Gastroesophageal sphincter (tissue), 4 donors: ENCODE results near the gene SLC1A3. TPM values are rescaled to one million over a fixed set of nuclear protein-coding genes. Genes with fewer than 3 reads are reported as not detected.

Experiments
- ATAC-seq: fragments of 150-250 bp; one replicate; pipeline ENCODE4 v1.9.1; 2016; ENCODE audit warnings: mild to moderate bottlenecking, moderate library complexity
- H3K27ac ChIP-seq, 4 donors: fragments of 200-600 bp; sonication (generic) in 3 of 4; 1 replicate in 3 of 4; 2 replicates in 1 of 4; pipeline ENCODE4 v1.5.1; 2016 to 2019
- H3K27me3 ChIP-seq: fragments of 200-600 bp; sonication (generic); one replicate; pipeline ENCODE4 v1.5.1; 2019
- H3K36me3 ChIP-seq, 2 donors: fragments of 200-600 bp; sonication (generic); one replicate each; pipeline ENCODE4 v1.5.1; 2019; ENCODE audit warnings: control low read depth in 1 of 2
- H3K4me1 ChIP-seq, 3 donors: fragments of 200-600 bp; sonication (generic); 1 replicate in 2 of 3; 2 replicates in 1 of 3; pipeline ENCODE4 v1.5.1; 2016 to 2019; ENCODE audit warnings: control low read depth in 2 of 3
- H3K4me3 ChIP-seq, 2 donors: fragments of 200-600 bp; sonication (generic); one replicate each; pipeline ENCODE4 v1.5.1; 2019; ENCODE audit warnings: mild to moderate bottlenecking in 1 of 2, moderate library complexity in 1 of 2
- H3K9me3 ChIP-seq, 3 donors: fragments of 200-600 bp; sonication (generic); one replicate each; pipeline ENCODE4 v1.5.1; 2017 to 2019; ENCODE audit warnings: control low read depth in 2 of 3
- CTCF ChIP-seq, 4 experiments: fragments of 200-600 bp in 2 of 4; fragments of 450-650 bp in 2 of 4; sonication (generic) in 1 of 4; IDR thresholded peaks; one replicate each; pipeline ENCODE4 v1.5.1; 2017 to 2019; ENCODE audit warnings: antibody characterized with exemption in 4 of 4, mild to moderate bottlenecking in 2 of 4, moderate library complexity in 2 of 4
- EP300 ChIP-seq: sonication (generic); formaldehyde crosslinking; IDR thresholded peaks from one replicate; pipeline ENCODE4 v1.6.1; 2017; ENCODE audit warnings: antibody characterized with exemption, mild to moderate bottlenecking
- POLR2A ChIP-seq, 2 donors: fragments of 450-650 bp; IDR thresholded peaks; one replicate each; pipeline ENCODE4 v1.6.1; 2017; ENCODE audit warnings: antibody characterized with exemption in 2 of 2, mild to moderate bottlenecking in 2 of 2, moderate library complexity in 1 of 2
- POLR2AphosphoS5 ChIP-seq: sonication (generic); formaldehyde crosslinking; IDR thresholded peaks from one replicate; pipeline ENCODE4 v1.6.1; 2017; ENCODE audit warnings: antibody characterized with exemption
- WGBS, 2 donors: methylation state at CpG; one replicate each; pipeline ENCODE4 v1.1.5; 2018; ENCODE audit warnings: low coverage in 1 of 2; 5-methylcytosine and 5-hydroxymethylcytosine counted together
- total RNA-seq, 4 donors: library from RNA; depleted of rRNA; stranded (reverse); fragments of >200 nt; gene quantifications; one replicate each; pipeline ENCODE4 v1.1.0, GENCODE V29; 2016

Gene SLC1A3
- total RNA-seq, 4 donors from 2014 or later: 8.9 to 24.6 (median 16.4) TPM

- peaks cover 0 to 11% (median 3%) of the 10 kb centered on the region in 3 donors for H3K4me1 ChIP-seq
- no peak overlapping the region for H3K27ac ChIP-seq
- no peak overlapping the region for H3K4me3 ChIP-seq
- WGBS, 2 donors: 77% methylated on average over 4 of the region's 4 CpGs
- H3K27me3 ChIP-seq: no peaks in the 10 kb centered on the region
- no peaks in the 10 kb centered on the region for H3K36me3 ChIP-seq
- no peak for ATAC-seq
- no peaks in the 10 kb centered on the region for H3K9me3 ChIP-seq
- TF ChIP-seq CTCF (IDR thresholded peaks at IDR 0.05) (no peak), POLR2AphosphoS5 (no peak), POLR2A (IDR thresholded peaks at IDR 0.05) (no peak), EP300 (no peak)
Measured at GRCh38 chr5:36659411-36659810, 53.0 kb downstream of the SLC1A3 start.

- Histone ChIP-seq H3K27ac (no peak overlapping the region), H3K4me1 (peaks cover 0 to 11% (median 3%) of the 10 kb centered on the region in 3 donors), H3K4me3 (no peak overlapping the region), H3K36me3 (no peaks in the 10 kb centered on the region), H3K27me3 (no peaks in the 10 kb centered on the region), H3K9me3 (no peaks in the 10 kb centered on the region)
- TF ChIP-seq CTCF (IDR thresholded peaks at IDR 0.05) (no peak), POLR2A (IDR thresholded peaks at IDR 0.05) (no peak), POLR2AphosphoS5 (no peak), EP300 (no peak)
- ATAC-seq: no peak
- 61 to 94% methylated on average over 4 to 5 of the region's 5 CpGs for WGBS, 2 donors
Measured at GRCh38 chr5:36660397-36661049, 54.1 kb downstream of the SLC1A3 start.

- TF ChIP-seq POLR2AphosphoS5 (no peak), POLR2A (IDR thresholded peaks at IDR 0.05) (no peak), CTCF (IDR thresholded peaks at IDR 0.05) (no peak), EP300 (no peak)
- ATAC-seq: no peak
- 82 to 90% methylated on average over 4 to 7 of the region's 8 CpGs for WGBS, 2 donors
- H3K4me3 ChIP-seq: no peak overlapping the region
- H3K4me1 ChIP-seq: peaks cover 0 to 11% (median 3%) of the 10 kb centered on the region in 3 donors
- no peaks in the 10 kb centered on the region for H3K27me3 ChIP-seq
- H3K27ac ChIP-seq: no peak overlapping the region
- no peaks in the 10 kb centered on the region for H3K9me3 ChIP-seq
- no peaks in the 10 kb centered on the region for H3K36me3 ChIP-seq
Measured at GRCh38 chr5:36661456-36662220, 55.2 kb downstream of the SLC1A3 start.

- ATAC-seq: no peak
- 60 to 78% methylated on average over 1 to 7 of the region's 22 CpGs for WGBS, 2 donors
- no peaks in the 10 kb centered on the region for H3K36me3 ChIP-seq
- H3K4me3 ChIP-seq: no peak overlapping the region
- H3K9me3 ChIP-seq: no peaks in the 10 kb centered on the region
- no peaks in the 10 kb centered on the region for H3K27me3 ChIP-seq
- peaks cover 0 to 9% (median 3%) of the 10 kb centered on the region in 3 donors for H3K4me1 ChIP-seq
- no peak for TF ChIP-seq POLR2AphosphoS5
- no peak for TF ChIP-seq CTCF (IDR thresholded peaks at IDR 0.05)
- TF ChIP-seq POLR2A (IDR thresholded peaks at IDR 0.05): no peak
- no peak for TF ChIP-seq EP300
- H3K27ac ChIP-seq: no peak overlapping the region
Measured at GRCh38 chr5:36662291-36662851, 56.0 kb downstream of the SLC1A3 start.
